ENCODE measurements around the gene TAGLN3. TPM values are rescaled to one million over a fixed set of nuclear protein-coding genes. Genes with fewer than 3 reads are reported as not detected.

Gene TAGLN3
- total and polyA plus RNA-seq, 2 of the 13 experiments (the other 11 are each of a cell fraction or from before 2014, with no cell fraction given) = 0.51 to 0.91 TPM

- TF ChIP-seq ZBTB40 (IDR thresholded peaks at IDR 0.05) = no peak
- TF ChIP-seq ZBTB40 (CRISPR knock-in tag; IDR thresholded peaks at IDR 0.05) = peak; percentile 77
- peak; percentile 96 for TF ChIP-seq ZNF501 (CRISPR knock-in tag; IDR thresholded peaks at IDR 0.05)
- peak; percentile 88; the same call in 1 of the 2 replicates for TF ChIP-seq ZNF451 (CRISPR knock-in tag; IDR thresholded peaks at IDR 0.05)
- no peak; the same call in 1 of the 2 replicates for TF ChIP-seq ZNF691 (CRISPR knock-in tag; IDR thresholded peaks at IDR 0.05; ENCODE audit: borderline replicate concordance, low read depth)
- TF ChIP-seq ZNF446 (CRISPR knock-in tag; IDR thresholded peaks at IDR 0.05) = no peak; the same call in 1 of the 2 replicates
- peak; percentile 41 for TF ChIP-seq ETV5 (CRISPR knock-in tag; IDR thresholded peaks at IDR 0.05; ENCODE audit: borderline replicate concordance)
- TF ChIP-seq ARID3A (IDR thresholded peaks at IDR 0.05; ENCODE audit: low read depth, low read length) = no peak
- TF ChIP-seq ZNF317 (CRISPR knock-in tag; IDR thresholded peaks at IDR 0.05) = no peak
- TF ChIP-seq CHD2 (IDR thresholded peaks at IDR 0.05; ENCODE audit: low read depth, low read length) = no peak
- TF ChIP-seq KLF9 (CRISPR knock-in tag; IDR thresholded peaks at IDR 0.05; ENCODE audit: low read depth) = no peak
- no peak for TF ChIP-seq TRIM22 (IDR thresholded peaks at IDR 0.05)
- no peak for TF ChIP-seq ZNF44 (CRISPR knock-in tag; IDR thresholded peaks at IDR 0.05)
- peak; percentile 66; the same call in 1 of the 2 replicates for TF ChIP-seq SIN3A (IDR thresholded peaks at IDR 0.05; ENCODE audit: borderline replicate concordance, low read depth, low read length)
Observed at GRCh38 chr3:111978583-111979433, 19.9 kb upstream of the TAGLN3 start, which contains the start of gene ABHD10 (continued).
